A549 (cell line): ENCODE data around the gene RELN.

Experiments used
- BHLHE40 ChIP-seq: IDR thresholded peaks from 2 replicates; pipeline ENCODE4 v1.6.1; 2012; ENCODE audit warnings: low read depth, low read length, inconsistent platforms
- CEBPB ChIP-seq, 2 experiments: fragments of >200 bp in 1 of 2; sonication (Bioruptor Twin) in 1 of 2; formaldehyde crosslinking in 1 of 2; IDR thresholded peaks; 2 replicates each; pipeline ENCODE4 v1.6.1; 2012 to 2016
- EP300 ChIP-seq, 2 experiments: fragments of >200 bp; sonication (Bioruptor Twin); formaldehyde crosslinking; IDR thresholded peaks; 2 replicates in 1 of 2; 3 replicates in 1 of 2; pipeline ENCODE4 v1.6.1; 2016 to 2017
- HOXB13 ChIP-seq: fragments of 250-450 bp; sonication (Bioruptor Pico); IDR thresholded peaks from 2 replicates; pipeline ENCODE4 v1.5.0; 2020; ENCODE audit warnings: low read depth, mild to moderate bottlenecking, moderate library complexity
- JUN ChIP-seq, 2 experiments: fragments of >200 bp; sonication (Bioruptor Twin); formaldehyde crosslinking; IDR thresholded peaks; 2 replicates in 1 of 2; 3 replicates in 1 of 2; pipeline ENCODE4 v1.6.1; 2016 to 2017
- KDM1A ChIP-seq: fragments of 200-600 bp; sonication (generic); IDR thresholded peaks from 2 replicates; pipeline ENCODE4 v1.6.1; 2016; ENCODE audit warnings: low read depth, mild to moderate bottlenecking
- MAFK ChIP-seq: fragments of 450-650 bp; IDR thresholded peaks from 2 replicates; pipeline ENCODE4 v1.6.1; 2014; ENCODE audit not compliant: partially characterized antibody
- NFE2L2 ChIP-seq: fragments of 150-350 bp; conservative IDR thresholded peaks from 2 replicates; pipeline ENCODE4 v1.6.1; 2014; ENCODE audit warnings: low read length
- POLR2A ChIP-seq: IDR thresholded peaks from 2 replicates; pipeline ENCODE4 v1.6.1; 2012; ENCODE audit warnings: mild to moderate bottlenecking, low read length
- RAD21 ChIP-seq, 2 experiments: fragments of >200 bp in 1 of 2; sonication (Bioruptor Twin) in 1 of 2; formaldehyde crosslinking in 1 of 2; IDR thresholded peaks in 1 of 2; conservative IDR thresholded peaks in 1 of 2; 2 replicates in 1 of 2; 3 replicates in 1 of 2; pipeline ENCODE4 v1.6.1; 2012 to 2018; ENCODE audit warnings: inconsistent platforms in 1 of 2
- SMC3 ChIP-seq: fragments of >200 bp; sonication (Bioruptor Twin); formaldehyde crosslinking; IDR thresholded peaks from 3 replicates; pipeline ENCODE4 v1.6.1; 2018; ENCODE audit warnings: inconsistent platforms
- TF ChIP-seq, protein P1 (sequence below): IDR thresholded peaks from 2 replicates; pipeline ENCODE4 v1.6.1; 2012; ENCODE audit warnings: low read depth, borderline replicate concordance
- TF ChIP-seq, protein P2 (sequence below): fragments of >200 bp; sonication (Bioruptor Twin); formaldehyde crosslinking; IDR thresholded peaks from 3 replicates; pipeline ENCODE4 v1.5.1; 2016
- TF ChIP-seq, protein P3 (sequence below): fragments of 450-650 bp; IDR thresholded peaks from 2 replicates; pipeline ENCODE4 v1.6.1; 2014; ENCODE audit warnings: antibody characterized with exemption

DNA sequence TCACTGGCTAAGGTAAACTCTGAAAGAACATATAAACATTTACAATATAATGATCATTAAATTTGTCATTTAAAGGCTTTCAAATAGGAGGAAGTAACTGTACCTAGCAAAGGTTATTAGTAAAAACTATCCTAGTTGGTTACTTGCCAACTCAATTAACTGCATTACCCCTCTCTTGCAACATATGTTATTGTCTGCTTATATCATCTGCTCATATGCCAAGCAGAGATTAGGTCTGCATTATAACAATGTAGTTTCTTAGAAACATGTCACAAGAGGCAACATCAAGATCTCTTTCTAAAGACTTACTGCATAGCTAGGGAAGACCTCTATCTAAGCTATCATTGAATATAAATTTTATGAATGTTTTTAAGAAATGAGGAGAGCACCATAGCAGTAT lies 132.5 kb downstream of the RELN start:
- TF ChIP-seq CEBPB (IDR thresholded peaks at IDR 0.05) (no peak), RAD21 (conservative IDR thresholded peaks at IDR 0.05 in 1 of 2, IDR thresholded peaks at IDR 0.05 in 1 of 2) (no peak), POLR2A (no peak), EP300 (IDR thresholded peaks at IDR 0.05) (no peak), SMC3 (no peak), MAFK (no peak), KDM1A (no peak), HOXB13 (CRISPR knock-in tag) (no peak), NFE2L2 (no peak), BHLHE40 (no peak), JUN (IDR thresholded peaks at IDR 0.05) (no peak)
- TF ChIP-seq, protein P1, sequence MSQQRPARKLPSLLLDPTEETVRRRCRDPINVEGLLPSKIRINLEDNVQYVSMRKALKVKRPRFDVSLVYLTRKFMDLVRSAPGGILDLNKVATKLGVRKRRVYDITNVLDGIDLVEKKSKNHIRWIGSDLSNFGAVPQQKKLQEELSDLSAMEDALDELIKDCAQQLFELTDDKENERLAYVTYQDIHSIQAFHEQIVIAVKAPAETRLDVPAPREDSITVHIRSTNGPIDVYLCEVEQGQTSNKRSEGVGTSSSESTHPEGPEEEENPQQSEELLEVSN, result no peak
- TF ChIP-seq, protein P2, sequence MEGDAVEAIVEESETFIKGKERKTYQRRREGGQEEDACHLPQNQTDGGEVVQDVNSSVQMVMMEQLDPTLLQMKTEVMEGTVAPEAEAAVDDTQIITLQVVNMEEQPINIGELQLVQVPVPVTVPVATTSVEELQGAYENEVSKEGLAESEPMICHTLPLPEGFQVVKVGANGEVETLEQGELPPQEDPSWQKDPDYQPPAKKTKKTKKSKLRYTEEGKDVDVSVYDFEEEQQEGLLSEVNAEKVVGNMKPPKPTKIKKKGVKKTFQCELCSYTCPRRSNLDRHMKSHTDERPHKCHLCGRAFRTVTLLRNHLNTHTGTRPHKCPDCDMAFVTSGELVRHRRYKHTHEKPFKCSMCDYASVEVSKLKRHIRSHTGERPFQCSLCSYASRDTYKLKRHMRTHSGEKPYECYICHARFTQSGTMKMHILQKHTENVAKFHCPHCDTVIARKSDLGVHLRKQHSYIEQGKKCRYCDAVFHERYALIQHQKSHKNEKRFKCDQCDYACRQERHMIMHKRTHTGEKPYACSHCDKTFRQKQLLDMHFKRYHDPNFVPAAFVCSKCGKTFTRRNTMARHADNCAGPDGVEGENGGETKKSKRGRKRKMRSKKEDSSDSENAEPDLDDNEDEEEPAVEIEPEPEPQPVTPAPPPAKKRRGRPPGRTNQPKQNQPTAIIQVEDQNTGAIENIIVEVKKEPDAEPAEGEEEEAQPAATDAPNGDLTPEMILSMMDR, result no peak
- TF ChIP-seq, protein P3, sequence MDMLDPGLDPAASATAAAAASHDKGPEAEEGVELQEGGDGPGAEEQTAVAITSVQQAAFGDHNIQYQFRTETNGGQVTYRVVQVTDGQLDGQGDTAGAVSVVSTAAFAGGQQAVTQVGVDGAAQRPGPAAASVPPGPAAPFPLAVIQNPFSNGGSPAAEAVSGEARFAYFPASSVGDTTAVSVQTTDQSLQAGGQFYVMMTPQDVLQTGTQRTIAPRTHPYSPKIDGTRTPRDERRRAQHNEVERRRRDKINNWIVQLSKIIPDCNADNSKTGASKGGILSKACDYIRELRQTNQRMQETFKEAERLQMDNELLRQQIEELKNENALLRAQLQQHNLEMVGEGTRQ, result no peak
